Activated CD4-positive, alpha-beta T cell treated with anti-CD3 and anti-CD28 coated beads, Interleukin-2, amount 50 U/mL, for 4 hours (primary cell): ENCODE data around the gene CCDC85C.

Experiments used
- DNase-seq, 2 experiments: peaks; one replicate each; pipeline ENCODE4 v3.0.0-alpha.2; 2020

The CCDC85C gene

GRCh38 chr14:99570544-99571302, 33.3 kb downstream of the CCDC85C start:
- DNase-seq = no peak

GRCh38 chr14:99569725-99570543, 34.1 kb downstream of the CCDC85C start:
- DNase-seq = no peak

DNA sequence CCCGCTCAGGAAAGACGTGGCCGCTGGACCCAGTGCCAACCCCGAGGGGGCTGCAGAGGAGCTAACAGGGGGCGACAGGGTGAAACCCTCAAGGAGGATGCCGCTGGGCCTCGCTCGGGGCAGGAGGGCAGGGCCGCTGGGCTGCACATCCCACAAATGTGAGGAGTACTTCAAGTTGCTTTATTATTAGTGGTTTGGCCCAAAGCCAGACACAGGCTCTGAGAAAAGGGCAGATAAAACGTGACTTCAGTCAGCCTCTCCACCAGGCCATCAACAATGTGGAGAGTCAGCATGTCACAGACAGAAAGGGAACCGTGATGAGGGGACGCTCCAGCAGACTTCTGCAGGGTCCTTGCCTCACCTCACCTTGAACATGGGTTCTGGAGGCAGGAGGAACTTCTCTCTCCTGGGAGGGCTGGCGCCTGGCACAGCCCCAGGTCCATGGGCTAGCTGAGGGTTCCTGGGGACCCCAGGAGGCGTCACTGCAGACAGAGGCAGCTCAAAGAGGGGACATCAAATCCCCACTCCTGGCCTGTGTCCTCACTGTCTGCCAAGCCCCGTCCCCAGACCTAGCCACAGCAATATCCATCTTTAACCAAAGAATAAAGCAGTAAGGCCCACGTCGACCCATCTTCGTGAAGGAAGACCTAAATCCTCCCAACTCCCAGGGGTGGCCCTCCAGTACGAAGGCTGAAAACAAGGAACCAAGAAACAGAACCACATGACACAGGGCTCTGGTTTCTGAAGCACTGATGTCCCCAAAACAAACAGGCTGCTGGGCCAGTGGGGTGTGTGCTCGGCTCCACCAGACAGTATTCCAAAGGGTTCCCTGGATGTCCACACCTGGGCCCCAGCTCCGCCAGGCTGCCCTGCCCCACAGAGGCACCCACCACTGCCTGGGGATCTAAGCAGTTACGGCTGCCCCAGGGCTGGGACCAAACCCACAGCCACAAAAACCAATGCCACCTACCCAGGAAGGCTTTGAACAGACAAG, 35.1 kb downstream of the CCDC85C start:
- DNase-seq = no peak

DNA sequence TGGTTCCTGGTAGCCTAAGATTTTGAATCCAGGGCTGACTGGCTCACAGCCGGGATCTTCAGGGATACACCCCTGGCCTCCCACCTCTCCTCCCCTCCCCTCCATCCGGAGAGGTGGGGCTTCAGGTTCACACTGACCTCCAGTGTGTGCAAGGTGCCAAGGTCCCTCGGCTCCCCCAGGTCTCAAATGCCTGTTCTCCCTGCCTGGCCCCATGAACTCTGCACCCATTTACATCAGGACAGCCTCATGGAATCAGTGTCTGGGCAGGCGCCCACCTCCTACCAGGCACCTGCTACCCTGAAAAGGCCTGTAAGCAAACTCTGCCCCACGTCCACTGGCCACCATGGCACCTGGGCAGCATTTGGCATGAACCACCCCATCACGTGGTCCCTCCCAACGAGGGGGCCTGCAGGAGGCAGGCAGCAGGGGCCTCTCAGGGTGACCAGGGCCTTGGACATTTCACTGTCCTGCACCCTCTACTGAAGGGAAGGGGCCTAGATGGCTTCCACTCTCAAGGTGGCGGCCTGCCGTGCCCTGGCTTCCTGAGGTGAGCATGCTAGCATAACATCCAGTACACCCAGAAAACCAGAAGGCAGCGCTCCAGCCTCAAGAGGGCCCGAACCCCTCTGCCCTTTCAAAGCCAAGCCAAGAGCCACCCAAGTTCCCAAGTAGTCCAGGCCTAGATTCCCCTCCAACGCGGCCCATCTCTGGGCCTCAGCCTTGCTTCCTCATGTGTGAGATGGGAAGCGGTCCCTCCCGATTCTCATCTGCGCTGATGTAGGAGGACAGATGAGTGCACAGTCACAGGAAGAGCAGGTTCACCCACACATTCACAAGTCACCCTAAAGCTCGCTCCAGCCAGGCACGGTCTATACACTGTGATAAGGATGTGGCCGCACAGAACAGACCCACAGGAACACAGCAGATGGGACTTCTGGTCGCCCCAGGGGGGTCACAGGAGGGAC, 37.3 kb downstream of the CCDC85C start:
- no peak for DNase-seq

DNA sequence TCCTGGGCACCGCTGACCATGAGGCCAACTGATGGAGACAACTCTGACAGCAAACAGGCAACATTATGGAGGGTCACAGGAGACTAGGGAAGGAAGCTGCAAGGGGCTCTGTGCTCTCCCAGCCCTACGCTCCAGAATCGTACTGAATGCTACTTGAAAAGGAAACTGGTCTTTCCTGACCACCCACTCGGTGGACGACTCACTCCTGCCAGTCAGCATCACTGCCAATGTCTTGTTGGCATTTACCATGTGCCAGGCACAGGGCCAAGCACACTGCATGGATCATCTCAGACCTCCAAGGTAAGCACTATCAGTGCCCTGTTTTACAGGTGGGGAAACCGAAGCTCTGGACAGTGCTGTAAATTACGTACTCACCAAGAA, 38.0 kb downstream of the CCDC85C start:
- DNase-seq = no peak

GRCh38 chr14:99565383-99565782, 38.6 kb downstream of the CCDC85C start:
- no peak for DNase-seq

GRCh38 chr14:99564926-99565259, 39.1 kb downstream of the CCDC85C start:
- no peak for DNase-seq

DNA sequence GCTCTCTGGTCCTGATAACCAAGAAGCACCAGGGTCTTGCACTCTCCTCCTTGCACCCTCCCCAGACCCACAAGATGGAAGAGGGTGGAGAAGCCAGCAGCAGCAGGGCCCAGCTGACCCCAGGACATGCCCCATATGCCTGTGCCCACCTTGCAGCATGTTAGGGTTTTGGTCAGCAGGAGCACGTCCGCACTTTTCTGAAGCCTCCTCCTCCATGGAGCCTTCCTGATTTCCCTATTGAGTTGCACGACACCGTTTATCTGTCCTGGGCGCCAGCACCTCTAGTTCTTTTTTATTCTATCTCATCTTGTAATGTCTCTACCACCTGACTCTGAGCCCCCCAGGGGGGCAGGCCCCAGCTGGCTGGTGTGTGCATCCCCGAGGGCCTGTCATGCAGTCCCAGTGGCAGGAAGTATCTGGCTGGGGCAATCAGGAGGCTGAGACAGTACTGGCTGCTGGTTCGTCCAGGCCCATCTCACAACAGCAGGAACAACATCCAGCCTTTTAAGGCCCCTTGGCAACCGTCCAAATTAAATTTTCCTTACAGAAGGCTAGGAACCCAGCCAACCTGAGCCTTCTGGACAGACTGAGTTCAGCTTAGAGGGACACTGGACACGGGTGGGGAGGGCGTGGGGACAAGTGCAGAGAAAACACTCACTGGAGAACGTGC, 39.6 kb downstream of the CCDC85C start:
- no peak for DNase-seq

GRCh38 chr14:99563749-99564129, 40.3 kb downstream of the CCDC85C start:
- DNase-seq = no peak

- no peak for DNase-seq
Observed at GRCh38 chr14:99562856-99563748, 40.9 kb downstream of the CCDC85C start.

DNA sequence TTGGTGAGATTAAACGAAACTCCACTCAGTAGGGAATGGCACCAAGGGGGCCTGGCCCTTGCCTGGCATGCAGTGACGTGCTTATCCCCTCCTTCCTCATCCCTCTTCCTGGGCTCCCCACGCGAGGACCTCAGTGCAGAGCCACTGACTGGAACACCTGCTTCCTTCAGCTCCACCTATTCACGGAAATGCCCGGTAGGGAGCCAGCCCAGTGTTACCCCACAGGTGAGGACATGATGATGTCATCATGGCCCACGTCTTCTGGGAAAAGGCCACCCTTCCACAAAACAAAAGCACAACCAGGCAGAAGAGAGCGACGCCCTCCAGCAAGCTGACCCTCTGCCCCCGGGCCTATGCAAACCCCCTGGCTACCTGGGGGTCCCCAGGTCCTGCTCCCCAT, 42.1 kb downstream of the CCDC85C start:
- DNase-seq = no peak

DNA sequence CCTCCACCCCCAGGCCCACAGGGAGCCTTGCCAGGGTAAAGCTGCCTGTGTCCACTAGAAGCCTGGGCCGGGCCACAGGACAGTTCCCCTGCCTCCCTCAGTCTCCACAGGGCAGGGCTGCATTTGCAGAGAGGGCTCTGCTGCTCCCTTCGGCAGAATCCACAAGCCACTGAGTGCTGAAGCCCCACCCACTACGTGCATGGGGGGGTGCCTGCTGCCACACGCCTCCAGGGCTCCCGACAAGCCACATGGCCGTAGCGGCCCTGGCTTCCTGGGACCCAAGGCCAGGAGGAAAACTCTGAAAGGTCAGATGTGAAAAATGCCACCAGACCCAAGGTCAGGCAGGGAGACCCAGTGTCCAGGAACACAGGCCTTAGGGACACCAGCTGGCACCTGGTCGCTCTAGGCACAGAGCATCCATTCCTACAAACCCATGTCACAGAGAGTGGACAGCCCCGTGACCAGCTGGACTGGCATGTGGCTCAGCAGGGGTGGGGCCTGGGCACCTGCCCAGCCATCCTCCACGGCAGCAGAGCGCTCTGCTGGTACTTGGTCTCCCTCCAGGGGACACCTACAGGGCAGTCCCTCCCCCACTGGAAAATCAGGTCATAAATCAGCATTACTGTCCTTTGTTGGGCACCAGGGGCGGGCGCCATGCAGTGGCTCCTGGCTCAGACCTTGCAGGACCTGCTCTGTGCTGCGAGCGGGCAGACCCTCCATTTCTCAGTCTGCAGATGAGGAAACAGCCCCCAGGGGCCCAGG, 42.9 kb downstream of the CCDC85C start:
- DNase-seq = no peak

GRCh38 chr14:99560403-99560802, 43.6 kb downstream of the CCDC85C start:
- DNase-seq = no peak

DNA sequence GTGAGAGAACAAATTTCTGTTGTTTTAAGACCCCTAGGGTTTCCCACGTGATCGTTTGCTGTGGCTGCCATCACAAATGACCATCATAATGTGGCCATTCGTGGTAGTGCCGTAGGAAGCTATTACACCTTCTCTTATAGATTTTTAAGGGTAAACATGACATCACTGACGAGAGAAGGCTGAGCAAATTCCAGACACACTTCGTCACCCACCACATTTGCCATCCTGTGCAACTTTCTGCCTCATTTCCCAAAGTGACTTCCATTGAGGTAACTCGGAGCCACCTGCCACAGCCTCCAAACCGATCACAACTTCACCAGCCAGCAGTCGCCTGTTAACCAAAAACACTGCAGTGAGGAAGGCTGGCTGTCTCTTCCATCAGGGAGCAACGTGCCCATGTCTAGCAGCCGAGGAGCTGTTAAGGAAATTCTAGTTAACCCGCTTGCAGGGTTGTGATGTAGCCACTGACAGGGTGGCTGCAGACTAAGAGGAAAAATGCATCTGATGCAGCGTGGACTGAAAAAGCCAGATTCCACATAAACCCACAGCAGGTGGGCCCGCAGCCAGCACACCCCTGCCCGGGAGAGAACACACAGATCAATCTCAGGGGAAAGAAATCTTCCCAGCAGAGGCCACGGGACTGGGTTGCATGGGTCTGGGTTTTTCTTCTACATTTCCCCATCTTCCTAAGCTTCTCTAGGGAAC, 44.6 kb downstream of the CCDC85C start:
- DNase-seq = no peak

DNA sequence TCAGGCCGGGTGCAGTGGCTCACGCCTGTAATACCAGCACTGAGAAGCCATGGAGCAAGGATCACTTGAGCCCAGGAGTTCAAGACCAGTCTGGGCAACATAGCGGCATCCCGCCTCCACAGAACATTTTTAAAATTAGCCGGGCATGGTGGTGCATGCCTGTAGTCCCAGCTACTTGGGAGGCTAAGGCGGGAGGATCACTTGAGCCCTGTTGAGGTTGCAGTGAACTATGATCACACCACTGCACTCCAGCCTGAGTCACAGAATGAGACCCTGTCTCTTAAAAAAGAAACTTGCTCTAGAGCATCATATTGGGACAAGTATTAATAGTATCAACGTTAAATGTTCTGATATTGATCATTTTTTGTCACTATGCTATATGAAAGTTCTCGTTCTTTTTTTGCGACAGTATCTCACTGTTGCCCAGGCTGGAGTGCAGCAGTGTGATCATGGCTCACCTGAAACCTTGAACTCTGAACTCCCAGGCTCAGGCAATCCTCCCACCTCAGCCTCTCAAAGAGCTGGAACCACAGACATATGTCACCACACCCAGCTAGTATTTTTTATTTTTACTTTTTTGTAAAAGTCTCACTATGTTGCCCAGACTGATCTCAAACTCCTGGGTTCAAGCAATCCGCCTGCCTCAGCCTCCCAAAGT, 47.7 kb downstream of the CCDC85C start:
- no peak for DNase-seq

DNA sequence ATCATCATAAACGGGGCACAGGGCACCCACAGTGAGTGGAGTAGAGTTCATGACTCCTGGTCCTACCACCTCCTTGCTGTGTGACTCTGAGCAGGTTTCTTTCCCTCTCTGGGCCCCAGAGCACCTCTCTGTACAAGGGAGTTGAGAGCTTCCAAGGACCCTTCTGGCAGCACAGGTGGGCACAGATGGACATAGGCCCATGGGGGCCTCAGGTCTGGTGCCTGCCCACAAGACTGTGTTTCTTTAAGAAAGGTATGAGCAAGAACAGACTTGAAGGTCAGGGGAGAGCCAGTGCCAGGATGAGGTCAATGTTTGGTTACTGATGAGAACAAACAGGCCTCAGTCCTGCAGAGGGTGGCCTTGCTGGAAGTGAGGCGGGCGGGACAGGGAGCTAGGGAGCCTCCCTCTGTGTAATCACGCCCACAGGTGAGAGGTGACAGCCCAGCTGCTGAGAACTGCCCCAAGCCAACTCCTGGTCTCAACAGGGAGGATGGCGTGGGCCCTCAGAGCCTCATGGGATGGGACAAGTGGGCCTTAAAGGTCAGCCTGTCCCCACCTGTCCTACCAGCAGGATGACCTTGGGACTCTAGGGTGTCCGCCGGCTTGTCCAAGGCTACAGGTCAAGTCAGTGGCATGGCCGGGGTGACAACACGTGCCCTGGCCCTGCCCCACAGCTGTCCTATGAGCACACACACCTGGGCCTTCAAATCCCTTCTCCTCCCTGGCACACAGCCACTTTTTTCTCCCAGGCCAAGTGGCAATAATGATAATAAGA, 49.1 kb downstream of the CCDC85C start:
- DNase-seq = no peak

- no peak for DNase-seq
Observed at GRCh38 chr14:99554184-99554583, 49.8 kb downstream of the CCDC85C start.
